Head of caudate nucleus (tissue), 42 donors: ENCODE data around the gene KDM5A.
"Not testable (repeated sequence)": the region's sequence is repeated elsewhere in the genome, so short reads cannot be mapped to it uniquely, and the experiment has no call there.

Source experiments
- DNase-seq, 42 donors: peaks; one replicate each; pipeline versions ENCODE4 v3.0.0 to v3.0.0-alpha.2; 2020 to 2021; ENCODE audit warnings: mixed read lengths in 7 of 42
- intact Hi-C: fragments of 100-400 bp; cut with DNase I; formaldehyde crosslinking; loops from one replicate; pipeline ENCODE4 v1.15.0; 2022

The KDM5A gene

GRCh38 chr12:389142-390096 is at the start of gene KDM5A:
TSS of gene KDM5A (minus strand) at chr12:389320. CDS start at chr12:389091, 229 bp downstream.
- intact Hi-C loops = no loop called here
- peak; percentile 85 to 98 (median 93) for DNase-seq

- intact Hi-C loops, DNase-seq: not testable (repeated sequence)
Measured at GRCh38 chr12:435737-436136, 46.6 kb upstream of the KDM5A start.

GRCh38 chr12:422526-422925 is 33.4 kb upstream of the KDM5A start:
- DNase-seq = peak in 27 of 42 donors; percentile 4 to 66 (median 26)
- intact Hi-C loops = no loop called here

- DNase-seq = no peak
- intact Hi-C loops = no loop called here
Measured at GRCh38 chr12:418432-418831, 29.3 kb upstream of the KDM5A start.

GRCh38 chr12:414859-415258 is 25.7 kb upstream of the KDM5A start:
- intact Hi-C loops = no loop called here
- DNase-seq = no peak

- peak in 8 of 42 donors; percentile 5 to 29 (median 24) for DNase-seq
- intact Hi-C loops = no loop called here
Measured at GRCh38 chr12:402029-402389, 12.9 kb upstream of the KDM5A start.

GRCh38 chr12:401235-402028 is 12.3 kb upstream of the KDM5A start, which contains the start of gene CCDC77:
TSS of gene CCDC77 (plus strand) at chr12:401644. CDS start at chr12:409384, 7,740 bp downstream.
- DNase-seq = peak; percentile 91 to 98 (median 95)
- intact Hi-C loops = no loop called here

- no peak for DNase-seq
- intact Hi-C loops = no loop called here
Measured at GRCh38 chr12:400828-401227, 11.7 kb upstream of the KDM5A start.

GRCh38 chr12:388541-389141 is 479 bp downstream of the KDM5A start:
- DNase-seq = peak in 13 of 42 donors; percentile 9 to 55 (median 20)

GRCh38 chr12:388012-388411 is 1.1 kb downstream of the KDM5A start:
- intact Hi-C loops = no loop called here
- DNase-seq = no peak

More at GRCh38 chr12:388541-389141, 479 bp downstream of the KDM5A start:
- intact Hi-C loops = no loop called here

GRCh38 chr12:386651-387050 is 2.5 kb downstream of the KDM5A start:
- intact Hi-C loops = no loop called here

GRCh38 chr12:370739-371485 is 18.2 kb downstream of the KDM5A start:
- not testable (repeated sequence) for DNase-seq

More at GRCh38 chr12:386651-387050, 2.5 kb downstream of the KDM5A start:
- no peak for DNase-seq

GRCh38 chr12:367972-368371 is 21.1 kb downstream of the KDM5A start:
- no peak for DNase-seq
- intact Hi-C loops = no loop called here

More at GRCh38 chr12:370739-371485, 18.2 kb downstream of the KDM5A start:
- intact Hi-C loops = not testable (repeated sequence)

GRCh38 chr12:366820-367219 is 22.3 kb downstream of the KDM5A start:
- no peak for DNase-seq
- intact Hi-C loops = no loop called here

GRCh38 chr12:359091-359490 is 30.0 kb downstream of the KDM5A start:
- no peak for DNase-seq
- intact Hi-C loops = no loop called here

GRCh38 chr12:356276-356988 is 32.7 kb downstream of the KDM5A start:
- intact Hi-C loops = no loop called here
- DNase-seq = no peak

- intact Hi-C loops, DNase-seq: not testable (repeated sequence)
Measured at GRCh38 chr12:351197-351596, 37.9 kb downstream of the KDM5A start.

- DNase-seq, intact Hi-C loops: not testable (repeated sequence)
Measured at GRCh38 chr12:349625-350024, 39.5 kb downstream of the KDM5A start.
